Gastrocnemius medialis (tissue), 4 donors: ENCODE data around the gene KPTN.

ENCODE experiments used
- CTCF ChIP-seq, 5 experiments: fragments of 450-650 bp in 3 of 5; fragments of 200-600 bp in 2 of 5; sonication (generic) in 2 of 5; IDR thresholded peaks in 4 of 5; conservative IDR thresholded peaks in 1 of 5; 1 replicate in 4 of 5; 2 replicates in 1 of 5; pipeline ENCODE4 v1.5.1; 2016 to 2019; ENCODE audit warnings: antibody characterized with exemption in 5 of 5, mild to moderate bottlenecking in 3 of 5, moderate library complexity in 3 of 5
- POLR2A ChIP-seq, 2 donors: fragments of 450-650 bp; IDR thresholded peaks; one replicate each; pipeline ENCODE4 v1.6.1; 2017; ENCODE audit warnings: antibody characterized with exemption in 2 of 2, mild to moderate bottlenecking in 2 of 2, moderate library complexity in 2 of 2

- no peak for TF ChIP-seq CTCF (IDR thresholded peaks at IDR 0.05 in 4 of 5, conservative IDR thresholded peaks at IDR 0.05 in 1 of 5)
- no peak for TF ChIP-seq POLR2A (IDR thresholded peaks at IDR 0.05)
Measured at GRCh38 chr19:47456721-47457474, 27.1 kb downstream of the KPTN start.
